Stimulated activated CD4-positive, alpha-beta T cell treated with anti-CD3 and anti-CD28 coated beads, Interleukin-2, amount 100 ng/mL, for 4 hours (primary cell): ENCODE measurements around the gene ODF2L.
"Not testable (repeated sequence)": the region's sequence is repeated elsewhere in the genome, so short reads cannot be mapped to it uniquely, and the experiment has no call there.

ENCODE experiments used
- DNase-seq: peaks from one replicate; pipeline ENCODE4 v3.0.0-alpha.2; 2020; ENCODE audit warnings: low read depth

The ODF2L gene

GRCh38 chr1:86387916-86388627 is 8.1 kb downstream of the ODF2L start:
- no peak for DNase-seq

DNA sequence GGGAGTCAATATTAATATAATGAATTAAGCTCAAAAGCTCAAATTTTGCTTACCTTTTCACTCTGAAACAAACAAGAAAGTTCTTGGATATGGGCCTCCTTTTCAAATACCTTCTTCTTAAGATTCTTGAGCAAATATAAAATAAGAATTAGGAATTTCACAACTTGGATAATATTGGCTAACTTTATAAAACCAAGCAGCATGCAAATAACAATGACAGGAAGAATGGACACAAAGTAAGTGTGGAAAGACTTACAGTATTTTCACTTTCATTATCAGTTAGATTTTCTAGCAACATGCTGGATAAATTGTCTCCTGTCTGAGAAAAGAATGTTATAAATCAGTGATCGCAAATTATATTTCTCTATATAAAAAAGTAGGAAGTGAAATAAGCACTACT is 13.2 kb downstream of the ODF2L start:
- no peak for DNase-seq

- no peak for DNase-seq
Measured at GRCh38 chr1:86381223-86381622, 14.9 kb downstream of the ODF2L start.

GRCh38 chr1:86380257-86380861 is 15.8 kb downstream of the ODF2L start:
- no peak for DNase-seq

DNA sequence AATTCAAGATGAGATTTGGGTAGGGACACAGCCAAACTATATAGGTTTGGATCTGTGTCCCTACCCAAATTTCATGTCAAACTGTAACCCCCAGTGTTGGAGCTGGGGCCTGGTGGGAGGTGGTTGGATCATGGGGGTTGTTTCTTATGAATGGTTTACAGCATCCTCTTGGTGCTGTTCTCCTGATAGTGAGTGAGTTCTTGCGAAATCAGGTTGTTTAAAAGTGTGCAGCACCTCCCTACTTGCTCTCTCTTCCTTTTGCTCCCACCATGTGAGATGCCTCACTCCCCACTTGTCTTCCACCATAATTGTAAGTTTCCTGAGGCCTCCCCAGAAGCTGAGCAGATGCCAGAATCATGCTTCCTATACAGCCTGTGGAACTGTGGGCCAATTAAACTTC is 17.3 kb downstream of the ODF2L start:
- DNase-seq: no peak

DNA sequence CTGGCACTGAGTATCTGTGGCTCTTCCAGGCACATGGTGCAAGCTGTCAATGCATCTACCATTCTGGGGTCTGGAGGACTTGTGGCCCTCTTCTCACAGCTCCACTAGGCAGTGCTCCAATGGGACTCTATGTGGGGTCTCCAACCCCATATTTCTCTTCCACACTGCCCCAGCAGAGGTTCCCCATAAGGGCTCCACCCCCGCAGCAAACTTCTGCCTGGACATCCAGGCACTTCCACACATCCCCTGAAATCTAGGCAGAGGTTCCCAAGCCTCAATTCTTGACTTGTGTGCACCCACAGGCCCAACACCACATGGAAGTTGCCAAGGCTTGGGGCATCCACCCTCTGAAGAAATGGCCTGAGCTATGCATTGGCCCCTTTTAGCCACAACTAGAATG is 18.8 kb downstream of the ODF2L start:
- no peak for DNase-seq

GRCh38 chr1:86375688-86376087 is 20.4 kb downstream of the ODF2L start:
- DNase-seq: no peak

GRCh38 chr1:86370601-86371022 is 25.5 kb downstream of the ODF2L start:
- DNase-seq: no peak

DNA sequence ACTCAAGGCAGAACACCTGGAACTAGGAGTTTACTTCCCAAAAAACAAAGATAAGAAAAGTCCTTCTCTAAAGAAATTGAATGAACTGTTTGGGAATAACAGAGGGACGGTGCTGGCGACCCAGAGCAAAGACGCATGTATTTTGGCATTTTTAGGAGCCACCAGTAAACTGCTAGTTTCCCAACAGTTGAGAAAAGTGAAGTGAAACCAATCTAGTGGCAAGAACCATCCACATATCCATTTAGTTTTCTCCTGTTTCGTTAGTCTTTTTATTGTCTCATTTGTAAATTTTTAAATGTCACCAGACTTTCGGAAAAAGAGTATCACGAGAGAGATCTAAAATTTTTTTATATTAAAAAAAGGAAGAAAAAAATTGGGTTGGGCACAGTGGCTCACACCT is 30.2 kb downstream of the ODF2L start:
- no peak for DNase-seq

DNA sequence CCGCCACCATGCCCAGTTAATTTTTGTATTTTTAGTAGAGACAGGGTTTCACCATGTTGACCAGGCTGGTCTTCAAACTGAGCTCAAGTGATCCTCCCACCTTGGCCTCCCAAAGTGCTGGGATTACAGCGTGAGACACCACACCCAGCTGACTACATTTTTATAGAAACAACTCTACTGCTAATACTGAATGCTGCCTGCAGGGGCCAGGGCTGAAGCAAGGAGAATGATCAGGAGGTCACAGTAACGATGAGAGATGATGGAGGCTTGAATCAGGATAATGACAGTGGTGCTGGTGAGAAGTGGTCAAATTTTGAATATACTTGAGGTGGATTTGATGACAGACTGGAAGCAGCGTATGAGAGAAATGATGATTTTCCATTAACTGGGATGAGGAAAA is 33.3 kb downstream of the ODF2L start:
- no peak for DNase-seq

- DNase-seq: no peak
Measured at GRCh38 chr1:86357796-86358195, 38.3 kb downstream of the ODF2L start.

- DNase-seq: no peak
Measured at GRCh38 chr1:86356247-86356646, 39.9 kb downstream of the ODF2L start.

DNA sequence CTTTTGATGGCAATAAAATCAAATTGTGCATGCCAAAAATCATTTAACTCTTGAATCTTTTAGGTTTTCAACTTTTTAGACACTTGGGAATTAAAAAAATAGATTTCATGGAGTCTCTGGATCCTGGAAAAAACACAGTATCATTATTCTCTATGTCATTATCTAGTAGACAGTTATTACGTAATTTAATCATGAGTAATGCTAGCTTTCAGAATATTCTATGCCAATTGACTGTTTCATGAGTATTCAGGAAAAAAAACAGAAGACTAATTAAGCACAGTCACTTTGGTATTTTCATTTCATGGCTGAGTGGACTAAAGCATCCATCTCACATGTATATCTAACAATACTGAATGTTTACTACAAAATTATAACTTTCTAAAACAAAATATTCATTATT is 44.0 kb downstream of the ODF2L start:
- DNase-seq: no peak

- not testable (repeated sequence) for DNase-seq
Measured at GRCh38 chr1:86350230-86350629, 45.9 kb downstream of the ODF2L start.

DNA sequence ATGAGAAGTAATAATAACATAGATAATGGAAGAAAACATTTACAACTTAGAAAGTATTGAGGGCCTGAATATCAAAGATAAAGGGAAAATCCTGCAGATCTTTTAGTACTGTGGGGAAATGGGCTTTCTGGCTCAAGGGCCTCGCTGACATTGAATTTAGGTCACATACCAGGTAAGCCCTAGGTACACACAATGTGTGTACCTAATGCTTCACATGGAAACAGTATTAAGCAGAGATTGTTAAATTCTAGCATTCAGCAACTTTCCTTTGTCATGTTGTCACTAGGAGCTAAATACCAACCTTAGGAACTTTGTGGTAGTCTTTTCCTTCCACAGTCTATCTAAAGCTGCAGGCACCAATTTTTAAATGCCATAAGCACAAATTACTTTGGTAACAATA is 49.7 kb downstream of the ODF2L start:
- no peak for DNase-seq

DNA sequence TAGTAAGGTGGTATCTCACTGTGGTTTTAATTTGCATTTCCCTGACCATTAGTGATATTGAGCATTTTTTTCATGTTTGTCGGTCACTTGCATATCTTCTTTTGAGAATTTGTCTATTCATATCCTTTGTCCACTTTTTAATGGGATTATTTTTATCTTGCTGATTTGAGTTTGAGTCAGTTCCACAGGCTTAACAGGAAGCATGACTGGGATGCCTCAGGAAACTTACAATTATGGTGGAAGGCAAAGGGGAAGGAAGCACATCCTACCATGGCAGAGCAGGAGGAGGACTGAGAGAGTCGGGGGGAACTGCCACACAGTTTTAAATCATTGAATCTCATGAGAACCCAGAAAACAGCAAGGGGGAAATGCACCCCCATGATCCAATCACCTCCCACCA is 51.1 kb downstream of the ODF2L start:
- no peak for DNase-seq

- DNase-seq: no peak
Measured at GRCh38 chr1:86339906-86340305, 56.2 kb downstream of the ODF2L start.

DNA sequence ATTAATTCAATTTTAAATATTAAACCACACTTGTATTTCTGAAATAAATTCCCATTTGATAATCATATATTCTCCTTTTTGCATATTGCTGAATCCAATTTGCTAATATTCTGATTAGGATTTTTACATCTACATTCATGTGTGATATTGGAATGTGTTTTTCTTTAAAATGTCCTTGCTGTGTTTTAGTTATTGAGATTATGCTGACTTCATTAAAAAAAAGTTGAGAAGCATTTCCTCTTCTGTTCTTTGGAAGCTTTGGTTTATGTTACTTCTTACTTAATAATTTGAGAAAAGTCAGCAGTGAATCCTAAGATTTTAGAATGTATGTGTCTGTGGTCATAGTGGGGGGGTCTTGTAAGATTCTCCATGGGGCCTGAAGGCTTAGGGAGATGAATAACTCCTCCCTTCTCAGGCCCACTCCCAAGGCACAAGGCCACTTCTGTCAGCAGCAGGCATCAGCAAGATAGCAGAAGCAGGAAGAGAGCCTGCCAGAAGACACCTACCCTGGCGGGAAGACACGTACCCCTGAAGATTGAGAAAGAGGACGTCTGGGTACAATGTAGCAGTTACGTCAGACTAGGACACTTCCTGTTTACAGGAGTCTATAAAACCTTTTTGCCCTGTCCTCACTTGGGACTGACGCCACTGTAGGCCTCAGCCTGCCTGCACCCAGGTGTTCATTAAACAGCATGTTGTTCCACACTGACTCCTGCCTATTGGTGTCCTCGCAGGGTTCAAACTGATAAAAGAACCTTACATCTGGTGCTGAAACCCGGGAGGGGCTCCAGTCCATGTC is 56.9 kb downstream of the ODF2L start:
- no peak for DNase-seq

DNA sequence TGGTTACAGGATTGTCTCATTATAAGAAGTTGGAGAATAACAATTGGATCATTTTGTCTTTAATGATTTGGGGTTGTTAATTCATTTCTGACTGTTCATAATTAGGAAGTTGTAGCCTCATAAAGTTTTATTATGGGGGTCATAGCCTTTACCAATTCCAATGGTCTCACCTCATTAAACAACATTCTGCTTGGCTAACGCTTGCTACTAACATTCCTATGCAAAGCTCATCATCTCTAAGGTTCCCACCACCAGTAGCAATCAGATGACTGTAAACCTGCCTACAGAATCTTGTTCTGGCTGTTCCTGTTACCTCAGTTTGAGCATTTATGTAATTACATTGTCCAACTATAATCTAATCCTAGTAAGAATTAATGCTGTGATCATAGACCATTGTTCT is 60.2 kb downstream of the ODF2L start:
- DNase-seq: no peak

DNA sequence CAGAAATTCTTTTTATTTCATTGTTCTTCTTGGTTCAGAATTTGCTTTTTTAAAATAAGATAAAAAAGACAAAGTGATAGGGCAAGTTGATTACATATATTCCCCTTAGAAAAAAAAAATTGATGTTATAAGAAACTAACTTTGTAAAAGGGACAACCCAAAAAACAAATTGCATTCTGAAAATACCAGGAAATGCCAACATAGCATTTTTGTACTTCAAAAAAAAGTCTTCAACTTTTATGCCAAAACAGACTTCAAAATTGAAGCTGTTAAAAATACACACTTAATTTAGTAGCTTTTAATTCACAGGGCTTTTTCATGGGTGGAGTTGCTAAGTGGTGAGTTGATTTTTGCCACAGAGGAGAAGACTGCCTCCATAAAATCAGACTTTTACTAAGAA is 70.9 kb downstream of the ODF2L start:
- DNase-seq: no peak

DNA sequence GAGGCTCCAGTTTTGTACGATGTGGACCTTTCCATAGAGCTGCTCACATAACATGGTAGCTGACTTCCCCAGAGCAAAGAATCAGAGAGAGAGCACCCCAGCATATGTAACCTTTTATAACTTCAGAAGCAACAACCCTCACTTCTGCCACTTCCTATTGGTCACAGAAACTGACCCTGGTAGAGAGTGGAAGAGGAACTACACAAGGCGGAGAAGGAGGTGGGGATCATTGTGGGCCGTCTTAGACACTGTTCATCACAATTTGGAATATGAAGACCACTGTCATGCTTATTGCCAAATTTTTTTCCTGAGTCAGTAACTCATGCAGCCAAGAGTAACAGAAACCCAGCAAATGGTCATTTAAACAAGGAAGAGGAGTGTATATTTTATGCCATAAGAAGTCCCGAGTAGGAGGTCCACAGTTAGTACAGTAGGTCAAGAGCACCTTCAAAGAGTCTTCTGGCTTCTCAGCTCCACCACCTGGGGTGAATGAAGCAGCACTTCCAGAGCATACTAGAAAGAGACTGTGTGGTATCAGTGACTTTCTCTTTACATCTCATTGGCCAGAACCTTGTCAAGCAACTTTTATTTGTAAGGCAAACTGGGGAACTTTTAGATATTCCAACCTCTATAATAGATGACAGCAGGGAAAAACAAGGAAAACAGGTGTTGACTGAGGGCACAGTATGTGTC is 71.8 kb downstream of the ODF2L start:
- DNase-seq: no peak

DNA sequence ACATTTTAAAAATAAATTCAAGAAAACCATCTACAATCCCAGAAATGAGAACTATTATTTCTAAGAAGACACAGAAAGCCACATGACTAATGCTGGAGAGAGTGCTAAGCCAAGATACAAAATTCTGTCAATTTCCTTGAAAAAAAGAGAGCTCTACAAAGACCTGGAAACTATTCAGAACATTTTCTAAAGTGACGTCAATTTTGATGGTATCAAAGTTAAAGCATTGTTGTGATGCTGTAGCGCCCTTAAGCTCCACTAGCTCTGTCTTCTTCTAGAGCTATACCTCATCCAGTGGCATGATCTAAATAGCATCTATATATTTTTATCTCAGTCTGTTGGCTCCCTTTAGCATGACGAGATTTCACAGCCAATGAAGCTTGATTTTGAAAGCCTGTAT is 73.9 kb downstream of the ODF2L start:
- DNase-seq: no peak

DNA sequence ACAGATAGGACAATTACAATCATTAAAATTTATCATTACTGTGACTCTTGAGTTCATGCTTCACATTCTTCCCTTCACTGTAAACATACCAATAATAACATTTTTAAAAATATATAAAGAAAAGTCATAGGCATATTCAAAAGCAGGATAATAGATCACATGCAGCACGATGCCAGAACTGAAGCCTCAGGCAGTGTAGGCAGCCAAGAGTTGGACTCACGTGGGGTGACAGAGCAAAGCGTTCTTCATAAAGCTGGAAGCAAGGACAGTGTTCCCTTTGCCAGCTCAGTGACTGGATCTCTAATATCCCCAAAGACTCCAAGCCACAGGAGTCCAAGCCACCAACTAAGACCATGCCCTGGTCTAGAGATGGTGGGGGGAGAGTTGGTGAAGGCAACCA is 77.7 kb downstream of the ODF2L start:
- no peak for DNase-seq
